Epithelial cell of proximal tubule (primary cell): ENCODE results near the gene TAAR6. TPM values are rescaled to one million over a fixed set of nuclear protein-coding genes. Genes with fewer than 3 reads are reported as not detected.

Source experiments
- DNase-seq: peaks from one replicate; pipeline ENCODE4 v3.0.0-alpha.2; 2011; ENCODE audit warnings: low read depth
- H3K4me3 ChIP-seq: 2 replicates; pipeline ENCODE4 v1.5.1; 2011; ENCODE audit warnings: low read depth, mild to moderate bottlenecking, low read length
- total RNA-seq: library from RNA; depleted of rRNA; stranded (reverse); fragments of >200 nt; gene quantifications from 2 replicates; pipeline ENCODE4 v1.2.3, GENCODE V29; 2015
- TF ChIP-seq, protein P1 (sequence below): conservative IDR thresholded peaks from 2 replicates; pipeline ENCODE4 v1.5.1; 2012; ENCODE audit warnings: low read depth, mild to moderate bottlenecking, low read length

The TAAR6 gene, protein sequence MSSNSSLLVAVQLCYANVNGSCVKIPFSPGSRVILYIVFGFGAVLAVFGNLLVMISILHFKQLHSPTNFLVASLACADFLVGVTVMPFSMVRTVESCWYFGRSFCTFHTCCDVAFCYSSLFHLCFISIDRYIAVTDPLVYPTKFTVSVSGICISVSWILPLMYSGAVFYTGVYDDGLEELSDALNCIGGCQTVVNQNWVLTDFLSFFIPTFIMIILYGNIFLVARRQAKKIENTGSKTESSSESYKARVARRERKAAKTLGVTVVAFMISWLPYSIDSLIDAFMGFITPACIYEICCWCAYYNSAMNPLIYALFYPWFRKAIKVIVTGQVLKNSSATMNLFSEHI
- not detected in 2 replicates for total RNA-seq

DNA sequence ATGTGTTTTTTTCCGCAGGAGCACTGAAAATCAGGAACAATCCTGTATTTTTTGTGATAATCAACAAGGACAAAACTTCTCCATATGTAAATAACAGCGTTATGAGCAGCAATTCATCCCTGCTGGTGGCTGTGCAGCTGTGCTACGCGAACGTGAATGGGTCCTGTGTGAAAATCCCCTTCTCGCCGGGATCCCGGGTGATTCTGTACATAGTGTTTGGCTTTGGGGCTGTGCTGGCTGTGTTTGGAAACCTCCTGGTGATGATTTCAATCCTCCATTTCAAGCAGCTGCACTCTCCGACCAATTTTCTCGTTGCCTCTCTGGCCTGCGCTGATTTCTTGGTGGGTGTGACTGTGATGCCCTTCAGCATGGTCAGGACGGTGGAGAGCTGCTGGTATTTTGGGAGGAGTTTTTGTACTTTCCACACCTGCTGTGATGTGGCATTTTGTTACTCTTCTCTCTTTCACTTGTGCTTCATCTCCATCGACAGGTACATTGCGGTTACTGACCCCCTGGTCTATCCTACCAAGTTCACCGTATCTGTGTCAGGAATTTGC is at the start of gene TAAR6:
Gene TAAR6, plus strand, starts transcription at position 102 of the 557 bp plus-strand sequence. Its CDS starts 0 bp downstream, at position 102.
- TF ChIP-seq, protein P1, sequence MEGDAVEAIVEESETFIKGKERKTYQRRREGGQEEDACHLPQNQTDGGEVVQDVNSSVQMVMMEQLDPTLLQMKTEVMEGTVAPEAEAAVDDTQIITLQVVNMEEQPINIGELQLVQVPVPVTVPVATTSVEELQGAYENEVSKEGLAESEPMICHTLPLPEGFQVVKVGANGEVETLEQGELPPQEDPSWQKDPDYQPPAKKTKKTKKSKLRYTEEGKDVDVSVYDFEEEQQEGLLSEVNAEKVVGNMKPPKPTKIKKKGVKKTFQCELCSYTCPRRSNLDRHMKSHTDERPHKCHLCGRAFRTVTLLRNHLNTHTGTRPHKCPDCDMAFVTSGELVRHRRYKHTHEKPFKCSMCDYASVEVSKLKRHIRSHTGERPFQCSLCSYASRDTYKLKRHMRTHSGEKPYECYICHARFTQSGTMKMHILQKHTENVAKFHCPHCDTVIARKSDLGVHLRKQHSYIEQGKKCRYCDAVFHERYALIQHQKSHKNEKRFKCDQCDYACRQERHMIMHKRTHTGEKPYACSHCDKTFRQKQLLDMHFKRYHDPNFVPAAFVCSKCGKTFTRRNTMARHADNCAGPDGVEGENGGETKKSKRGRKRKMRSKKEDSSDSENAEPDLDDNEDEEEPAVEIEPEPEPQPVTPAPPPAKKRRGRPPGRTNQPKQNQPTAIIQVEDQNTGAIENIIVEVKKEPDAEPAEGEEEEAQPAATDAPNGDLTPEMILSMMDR: no peak
- H3K4me3 ChIP-seq: no peak within 1 kb of the TSS
- DNase-seq: no peak

DNA sequence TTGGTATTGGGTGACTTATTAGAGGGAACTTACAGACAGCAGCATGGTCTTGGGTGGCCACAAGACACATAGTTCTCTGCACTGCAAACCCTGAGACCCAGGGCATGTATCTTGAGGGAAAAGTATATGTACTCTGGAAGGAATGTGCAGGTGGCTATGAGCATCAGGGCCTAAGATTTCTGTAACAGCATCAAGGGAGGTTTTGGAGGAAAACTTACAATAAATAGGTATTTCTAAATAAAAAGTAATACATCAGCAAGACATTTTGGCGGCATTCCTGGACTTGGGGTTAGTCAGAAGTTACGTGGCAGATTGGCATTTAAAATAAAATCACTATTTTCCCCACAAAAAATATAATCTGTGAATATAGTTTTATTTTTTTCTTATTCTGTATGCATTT is 49.2 kb upstream of the TAAR6 start:
- TF ChIP-seq, protein P1: no peak
- no peak for DNase-seq
- no peak overlapping the region for H3K4me3 ChIP-seq

DNA sequence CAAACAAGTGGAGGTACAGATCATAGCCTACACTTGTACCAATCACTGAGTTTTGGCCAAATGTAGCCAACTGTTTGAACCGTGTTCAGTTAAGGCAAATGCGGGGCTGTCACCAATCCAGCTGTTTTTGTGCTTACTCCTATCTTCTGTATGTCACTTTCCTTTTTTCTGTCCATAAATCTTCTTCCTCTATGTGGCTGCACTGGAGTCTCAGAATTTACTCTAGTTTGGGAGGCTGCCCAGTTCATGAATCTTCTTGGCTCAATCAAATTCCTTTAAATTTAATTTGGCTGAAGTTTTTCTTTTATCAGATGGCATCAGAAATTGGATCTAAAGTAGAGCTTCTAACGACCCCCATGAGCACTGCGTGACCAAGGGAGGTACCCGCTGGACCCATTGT is 45.5 kb upstream of the TAAR6 start:
- H3K4me3 ChIP-seq: no peak overlapping the region
- DNase-seq: no peak
- TF ChIP-seq, protein P1: no peak

DNA sequence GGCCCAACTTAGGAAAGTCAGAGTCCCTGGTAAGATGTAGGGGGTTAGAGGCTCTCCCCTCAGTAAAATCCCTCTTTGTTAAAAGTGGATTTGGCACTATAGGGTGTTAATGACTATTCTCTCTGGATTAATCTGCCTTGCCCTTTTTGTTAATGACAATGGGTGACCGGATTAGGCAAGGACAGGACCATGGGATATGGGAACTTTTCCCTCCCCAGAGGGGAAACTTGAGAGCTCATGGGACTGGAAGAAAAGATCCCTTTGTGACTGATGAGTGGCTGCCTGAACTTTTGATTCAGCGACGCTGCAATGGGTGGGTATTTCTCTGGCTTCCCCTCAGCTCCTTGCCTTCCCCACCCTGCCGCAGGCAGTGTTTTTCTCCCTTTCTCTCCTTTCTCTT is 44.3 kb upstream of the TAAR6 start:
- no peak for DNase-seq
- H3K4me3 ChIP-seq: no peak overlapping the region
- TF ChIP-seq, protein P1: no peak

DNA sequence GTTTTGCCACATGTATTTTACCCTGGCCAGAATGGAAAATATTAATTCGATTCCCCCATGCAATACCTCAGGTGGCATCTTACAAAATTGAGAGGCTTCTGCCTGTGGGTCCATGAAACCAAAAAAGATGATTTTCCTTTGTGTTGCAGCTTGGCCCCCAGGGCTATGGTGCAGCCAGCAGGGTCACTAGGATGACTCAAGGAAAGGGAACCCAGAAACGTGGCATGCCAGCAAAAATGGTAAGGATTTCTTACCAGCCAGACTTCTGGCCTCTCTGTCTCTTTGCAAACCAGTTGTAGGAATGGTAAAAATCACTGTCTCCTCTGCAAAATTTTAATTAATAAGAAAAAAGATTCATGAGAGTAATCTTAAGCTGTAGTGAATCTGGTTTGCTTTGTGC is 43.7 kb upstream of the TAAR6 start:
- H3K4me3 ChIP-seq: no peak overlapping the region
- no peak for DNase-seq
- TF ChIP-seq, protein P1: no peak

DNA sequence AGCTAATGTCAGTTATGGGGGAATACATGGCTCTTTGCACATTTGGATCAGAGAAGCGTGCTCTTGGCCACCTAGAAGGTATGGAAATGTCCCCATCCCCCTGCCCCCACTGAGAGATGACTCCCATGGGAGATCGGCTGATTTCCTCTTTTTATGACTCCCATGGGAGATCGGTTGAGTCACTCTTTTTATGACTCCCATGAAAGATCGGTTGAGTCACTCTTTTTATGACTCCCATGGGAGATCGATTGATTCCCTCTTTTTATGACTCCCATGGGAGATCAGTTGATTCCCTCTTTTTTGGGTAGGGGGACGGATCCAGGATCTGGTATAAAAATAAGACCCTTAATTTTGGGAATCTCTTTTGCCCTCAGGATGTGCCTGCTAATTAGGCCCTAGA is 42.3 kb upstream of the TAAR6 start:
- no peak for DNase-seq
- TF ChIP-seq, protein P1: no peak
- no peak overlapping the region for H3K4me3 ChIP-seq
